ENCODE measurements around the gene MRPL40. TPM values are rescaled to one million over a fixed set of nuclear protein-coding genes. Genes with fewer than 3 reads are reported as not detected.
A peak's percentile ranks its signal among the peaks of the same experiment; 100 is the strongest.

MRPL40 gene
- total RNA-seq, 1 experiment from 2014 or later: 40.1 TPM

DNA sequence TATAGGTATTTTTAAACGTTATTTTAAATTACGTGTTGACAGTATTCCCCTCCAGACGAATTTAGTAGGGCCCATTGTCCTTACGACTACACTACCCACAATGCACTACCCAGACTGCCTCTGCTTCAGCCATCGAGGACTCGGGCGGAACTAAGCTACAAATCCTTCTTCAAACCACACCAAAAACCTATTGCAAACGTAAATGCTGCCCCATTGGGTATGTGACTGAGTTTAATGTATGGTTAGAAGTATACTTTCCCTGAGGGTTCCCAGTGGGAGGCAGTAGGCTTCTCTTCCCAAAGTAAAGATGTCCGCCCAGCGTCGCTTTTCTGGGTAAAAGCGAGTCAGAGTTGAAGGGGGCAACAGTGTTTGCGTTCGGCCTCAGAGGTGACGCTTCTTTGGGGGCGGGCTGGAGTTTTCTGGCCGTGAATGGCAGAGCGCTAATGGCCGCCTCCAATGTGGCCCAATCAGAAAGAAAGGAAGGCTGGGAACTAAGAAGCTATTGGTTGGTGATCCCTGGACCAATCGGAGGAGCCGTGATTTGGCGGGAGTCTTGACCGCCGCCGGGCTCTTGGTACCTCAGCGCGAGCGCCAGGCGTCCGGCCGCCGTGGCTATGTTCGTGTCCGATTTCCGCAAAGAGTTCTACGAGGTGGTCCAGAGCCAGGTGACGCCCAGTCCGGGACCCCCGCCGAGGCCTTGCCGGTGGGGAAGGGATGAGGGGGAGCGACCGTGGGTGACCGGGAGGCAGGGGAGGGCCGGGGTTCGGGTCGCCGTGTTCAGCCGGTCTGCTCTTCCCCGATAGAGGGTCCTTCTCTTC is 47.2 kb downstream of the MRPL40 start, which contains the start of gene CDC45 (continued):
- TF ChIP-seq, protein P1, sequence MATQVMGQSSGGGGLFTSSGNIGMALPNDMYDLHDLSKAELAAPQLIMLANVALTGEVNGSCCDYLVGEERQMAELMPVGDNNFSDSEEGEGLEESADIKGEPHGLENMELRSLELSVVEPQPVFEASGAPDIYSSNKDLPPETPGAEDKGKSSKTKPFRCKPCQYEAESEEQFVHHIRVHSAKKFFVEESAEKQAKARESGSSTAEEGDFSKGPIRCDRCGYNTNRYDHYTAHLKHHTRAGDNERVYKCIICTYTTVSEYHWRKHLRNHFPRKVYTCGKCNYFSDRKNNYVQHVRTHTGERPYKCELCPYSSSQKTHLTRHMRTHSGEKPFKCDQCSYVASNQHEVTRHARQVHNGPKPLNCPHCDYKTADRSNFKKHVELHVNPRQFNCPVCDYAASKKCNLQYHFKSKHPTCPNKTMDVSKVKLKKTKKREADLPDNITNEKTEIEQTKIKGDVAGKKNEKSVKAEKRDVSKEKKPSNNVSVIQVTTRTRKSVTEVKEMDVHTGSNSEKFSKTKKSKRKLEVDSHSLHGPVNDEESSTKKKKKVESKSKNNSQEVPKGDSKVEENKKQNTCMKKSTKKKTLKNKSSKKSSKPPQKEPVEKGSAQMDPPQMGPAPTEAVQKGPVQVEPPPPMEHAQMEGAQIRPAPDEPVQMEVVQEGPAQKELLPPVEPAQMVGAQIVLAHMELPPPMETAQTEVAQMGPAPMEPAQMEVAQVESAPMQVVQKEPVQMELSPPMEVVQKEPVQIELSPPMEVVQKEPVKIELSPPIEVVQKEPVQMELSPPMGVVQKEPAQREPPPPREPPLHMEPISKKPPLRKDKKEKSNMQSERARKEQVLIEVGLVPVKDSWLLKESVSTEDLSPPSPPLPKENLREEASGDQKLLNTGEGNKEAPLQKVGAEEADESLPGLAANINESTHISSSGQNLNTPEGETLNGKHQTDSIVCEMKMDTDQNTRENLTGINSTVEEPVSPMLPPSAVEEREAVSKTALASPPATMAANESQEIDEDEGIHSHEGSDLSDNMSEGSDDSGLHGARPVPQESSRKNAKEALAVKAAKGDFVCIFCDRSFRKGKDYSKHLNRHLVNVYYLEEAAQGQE (IDR thresholded peaks at IDR 0.05; ENCODE audit: low read depth): no peak
- TF ChIP-seq ZFX (IDR thresholded peaks at IDR 0.05): no peak; the same call in 1 of the 2 replicates

DNA sequence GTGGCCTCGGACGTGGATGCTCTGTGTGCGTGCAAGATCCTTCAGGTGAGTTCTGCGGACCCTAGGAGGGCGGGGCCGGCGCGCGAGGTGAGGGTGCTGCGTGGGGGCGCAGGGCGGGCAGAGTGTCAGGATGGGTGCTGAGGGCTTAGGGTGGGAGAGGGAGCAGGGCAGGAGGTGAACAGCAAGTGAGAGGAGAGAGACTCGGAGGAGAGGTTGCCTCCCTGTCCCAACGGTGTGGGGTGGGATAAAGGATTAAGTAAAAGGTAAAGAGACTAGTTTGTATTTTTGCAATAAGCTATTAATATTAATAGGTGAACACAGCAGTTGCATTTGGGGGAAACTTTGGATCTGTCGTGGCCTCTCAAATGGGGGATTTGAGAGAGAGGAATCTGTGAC is 47.8 kb downstream of the MRPL40 start:
- DNase-seq (ENCODE audit: low read depth, low spot score) (no peak), ATAC-seq (peak; percentile 15)
- H3K9me2 ChIP-seq (ENCODE audit: insufficient read depth): no peaks in the 10 kb centered on the region
- CTCF ChIA-PET: interaction anchor here (1.0 to 2.6 kb wide), 5 partner anchors 10 to 301 kb away, joined by 4 to 11 read pairs (median 5); partner anchors contain the start of gene SLC25A1
- H3K36me3 ChIP-seq (ENCODE audit: control insufficient read depth in 1 of 2, insufficient read depth in 2 of 2, low read length in 2 of 2): peaks cover 17 to 40% of the 10 kb centered on the region in 2 experiments
- H4K20me1 ChIP-seq (ENCODE audit: insufficient read depth): peaks cover 5% of the 10 kb centered on the region; the same call in 1 of the 2 replicates
- H3K9me3 ChIP-seq (ENCODE audit: control insufficient read depth in 1 of 2, insufficient read depth in 1 of 2, low read depth in 1 of 2, low read length in 2 of 2): no peaks in the 10 kb centered on the region
- H3K79me2 ChIP-seq (ENCODE audit: insufficient read depth, low read length): peaks cover 77% of the 10 kb centered on the region
- RAD21 ChIA-PET (ENCODE audit: low non-redundant PET in 1 of 2, low total read pairs in 2 of 2, uncharacterized antibody in 2 of 2, unreplicated experiment in 2 of 2): interaction anchor here (0.7 to 0.9 kb wide), 3 partner anchors 150 to 336 kb away, joined by 3 read pairs; partner anchors contain the start of gene ESS2 (in 1 of the 2)
- H3K27me3 ChIP-seq (ENCODE audit: insufficient read depth, low read length): no peaks in the 10 kb centered on the region
- BruUV-seq (replicated peaks): no TSS peak
- H3K4me1 ChIP-seq (ENCODE audit: control insufficient read depth in 1 of 2, insufficient read depth in 2 of 2, low read length in 2 of 2): peaks cover 14 to 23% of the 10 kb centered on the region in 2 experiments; a peak in 3 of 4 replicates
- H2AFZ ChIP-seq (ENCODE audit: low read depth, low read length, poor library complexity, severe bottlenecking): no peak overlapping the region
- peak overlapping the region; percentile 53 for H3K27ac ChIP-seq (ENCODE audit: low read depth, low read length)
- POLR2A ChIA-PET: interaction anchor here (0.9 to 1.6 kb wide), 5 partner anchors 9 to 150 kb away, joined by 3 to 6 read pairs (median 3); no protein-coding TSS in a partner anchor
- H3K4me3 ChIP-seq (replicated peaks in 1 of 2; ENCODE audit: low read depth in 1 of 2, low read length in 2 of 2): peak overlapping the region; percentile 80 to 91
- intact Hi-C loops (cut with micrococcal nuclease): no loop called here
- peak overlapping the region; percentile 81 for H3K4me2 ChIP-seq (ENCODE audit: low read length)
- peak overlapping the region; percentile 93 for H3K9ac ChIP-seq (ENCODE audit: low read length)
- TF ChIP-seq FOSL1 (IDR thresholded peaks at IDR 0.05; ENCODE audit: low read depth): no peak
- TF ChIP-seq, protein P2, sequence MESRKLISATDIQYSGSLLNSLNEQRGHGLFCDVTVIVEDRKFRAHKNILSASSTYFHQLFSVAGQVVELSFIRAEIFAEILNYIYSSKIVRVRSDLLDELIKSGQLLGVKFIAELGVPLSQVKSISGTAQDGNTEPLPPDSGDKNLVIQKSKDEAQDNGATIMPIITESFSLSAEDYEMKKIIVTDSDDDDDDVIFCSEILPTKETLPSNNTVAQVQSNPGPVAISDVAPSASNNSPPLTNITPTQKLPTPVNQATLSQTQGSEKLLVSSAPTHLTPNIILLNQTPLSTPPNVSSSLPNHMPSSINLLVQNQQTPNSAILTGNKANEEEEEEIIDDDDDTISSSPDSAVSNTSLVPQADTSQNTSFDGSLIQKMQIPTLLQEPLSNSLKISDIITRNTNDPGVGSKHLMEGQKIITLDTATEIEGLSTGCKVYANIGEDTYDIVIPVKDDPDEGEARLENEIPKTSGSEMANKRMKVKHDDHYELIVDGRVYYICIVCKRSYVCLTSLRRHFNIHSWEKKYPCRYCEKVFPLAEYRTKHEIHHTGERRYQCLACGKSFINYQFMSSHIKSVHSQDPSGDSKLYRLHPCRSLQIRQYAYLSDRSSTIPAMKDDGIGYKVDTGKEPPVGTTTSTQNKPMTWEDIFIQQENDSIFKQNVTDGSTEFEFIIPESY (IDR thresholded peaks at IDR 0.05; ENCODE audit: extremely low read depth, insufficient replicate concordance, low read length): no peak
- TF ChIP-seq SRF (IDR thresholded peaks at IDR 0.05; ENCODE audit: low read depth): no peak
- no peak for TF ChIP-seq CEBPB (IDR thresholded peaks at IDR 0.05; ENCODE audit: low read depth)
- TF ChIP-seq POLR2AphosphoS5 (IDR thresholded peaks at IDR 0.05; ENCODE audit: low read depth, low read length): no peak
- no peak for TF ChIP-seq TCF7L2 (IDR thresholded peaks at IDR 0.05; ENCODE audit: borderline replicate concordance, extremely low read depth, insufficient read depth, insufficient read length)
- no peak for TF ChIP-seq JUND (IDR thresholded peaks at IDR 0.05)
- TF ChIP-seq SIN3A (IDR thresholded peaks at IDR 0.05; ENCODE audit: low read depth): no peak
- TF ChIP-seq, protein P3, sequence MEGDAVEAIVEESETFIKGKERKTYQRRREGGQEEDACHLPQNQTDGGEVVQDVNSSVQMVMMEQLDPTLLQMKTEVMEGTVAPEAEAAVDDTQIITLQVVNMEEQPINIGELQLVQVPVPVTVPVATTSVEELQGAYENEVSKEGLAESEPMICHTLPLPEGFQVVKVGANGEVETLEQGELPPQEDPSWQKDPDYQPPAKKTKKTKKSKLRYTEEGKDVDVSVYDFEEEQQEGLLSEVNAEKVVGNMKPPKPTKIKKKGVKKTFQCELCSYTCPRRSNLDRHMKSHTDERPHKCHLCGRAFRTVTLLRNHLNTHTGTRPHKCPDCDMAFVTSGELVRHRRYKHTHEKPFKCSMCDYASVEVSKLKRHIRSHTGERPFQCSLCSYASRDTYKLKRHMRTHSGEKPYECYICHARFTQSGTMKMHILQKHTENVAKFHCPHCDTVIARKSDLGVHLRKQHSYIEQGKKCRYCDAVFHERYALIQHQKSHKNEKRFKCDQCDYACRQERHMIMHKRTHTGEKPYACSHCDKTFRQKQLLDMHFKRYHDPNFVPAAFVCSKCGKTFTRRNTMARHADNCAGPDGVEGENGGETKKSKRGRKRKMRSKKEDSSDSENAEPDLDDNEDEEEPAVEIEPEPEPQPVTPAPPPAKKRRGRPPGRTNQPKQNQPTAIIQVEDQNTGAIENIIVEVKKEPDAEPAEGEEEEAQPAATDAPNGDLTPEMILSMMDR (IDR thresholded peaks at IDR 0.05 in 2 of 3, conservative IDR thresholded peaks at IDR 0.05 in 1 of 3; ENCODE audit: borderline replicate concordance in 1 of 3, insufficient read depth in 1 of 3, low read depth in 2 of 3, low read length in 2 of 3): no peak
- no peak for TF ChIP-seq RAD21 (IDR thresholded peaks at IDR 0.05; ENCODE audit: low read depth)
- no peak for TF ChIP-seq ZNF274 (IDR thresholded peaks at IDR 0.05; ENCODE audit: low read depth, low read length)
- no peak for TF ChIP-seq EZH2phosphoT487 (IDR thresholded peaks at IDR 0.05; ENCODE audit: borderline replicate concordance)
- no peak for TF ChIP-seq EGR1 (IDR thresholded peaks at IDR 0.05; ENCODE audit: low read depth)
- no peak for TF ChIP-seq EZH2 (IDR thresholded peaks at IDR 0.05)
- no peak for TF ChIP-seq ZFX (IDR thresholded peaks at IDR 0.05)
